Mucosa of descending colon (tissue), 3 donors: Measurements from ENCODE around the gene KCTD10. TPM values are rescaled to one million over a fixed set of nuclear protein-coding genes. Genes with fewer than 3 reads are reported as not detected.

Experiments used
- ATAC-seq: fragments of 200-7000 bp; cut with Tn5 transposase; one replicate; pipeline ENCODE4 v1.9.1; 2020; ENCODE audit warnings: mild to moderate bottlenecking, moderate library complexity
- DNase-seq, 3 donors: peaks; one replicate each; pipeline ENCODE4 v3.0.0-alpha.2; 2020
- H3K36me3 ChIP-seq: fragments of 200-600 bp; one replicate; pipeline ENCODE4 v1.8.0; 2021; ENCODE audit warnings: low read depth, mild to moderate bottlenecking
- H3K4me1 ChIP-seq: fragments of 200-600 bp; one replicate; pipeline ENCODE4 v1.8.0; 2021; ENCODE audit warnings: low read depth, mild to moderate bottlenecking
- H3K4me3 ChIP-seq: fragments of 200-600 bp; one replicate; pipeline ENCODE4 v1.8.0; 2021; ENCODE audit warnings: mild to moderate bottlenecking
- H3K9me3 ChIP-seq: fragments of 200-600 bp; one replicate; pipeline ENCODE4 v1.8.0; 2021; ENCODE audit warnings: mild to moderate bottlenecking
- intact Hi-C, 2 donors: fragments of 100-400 bp; cut with DNase I in 1 of 2; cut with micrococcal nuclease in 1 of 2; formaldehyde crosslinking; loops; one replicate each; pipeline versions ENCODE4 v1.11.0 to v1.11.1; 2022; cut with DNase I, micrococcal nuclease
- total RNA-seq, 3 donors: library from RNA; stranded (reverse); fragmentation: NEBNext Ultra II Directional in 2 of 3; extraction: Animal tissue kit (Norgen Biotek cat#: 25700) in 2 of 3; gene quantifications; one replicate each; pipeline versions ENCODE4 v1.2.1 to v1.2.4, GENCODE V29; 2021 to 2023
- TF ChIP-seq, protein P1 (sequence below): fragments of 200-600 bp; IDR thresholded peaks from one replicate; pipeline ENCODE4 v1.8.0; 2022; ENCODE audit warnings: antibody characterized with exemption, mild to moderate bottlenecking
- donor health status: DM: no; HTN: no; CAD: no; lungs with moderate emphysema.
- donor health status: DM: no; HTN: no; CAD: no.
- donor health status: DM: no; HTN: yes; CAD: no.

The KCTD10 gene
- total RNA-seq, 3 donors from 2014 or later: 81.1 to 86.3 (median 86.0) TPM

DNA sequence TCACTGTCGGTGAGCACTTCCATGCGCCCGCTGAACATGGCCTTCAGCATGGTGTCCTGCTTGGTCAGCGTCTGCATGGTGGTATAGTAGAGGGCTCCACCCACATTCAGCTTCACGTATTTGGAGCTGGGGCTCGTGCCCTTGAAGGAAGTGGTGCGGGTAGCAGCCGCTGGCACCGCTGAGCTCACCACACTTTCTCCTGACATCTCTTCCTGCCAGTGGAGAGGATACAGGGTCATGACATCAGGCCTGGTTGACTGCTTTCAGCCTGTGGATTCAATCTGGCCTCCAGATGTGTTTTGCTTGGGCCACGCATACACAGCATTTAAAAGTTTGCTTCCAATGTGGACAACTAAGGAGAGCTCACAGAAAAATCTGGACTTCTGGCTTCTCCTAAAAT lies 7.6 kb downstream of the KCTD10 start:
- peak in 1 of 3 donors; percentile 37 for DNase-seq
- Histone ChIP-seq H3K9me3 (no peaks in the 10 kb centered on the region), H3K36me3 (no peaks in the 10 kb centered on the region), H3K4me3 (no peak overlapping the region), H3K4me1 (peaks cover 48% of the 10 kb centered on the region)
- TF ChIP-seq, protein P1, sequence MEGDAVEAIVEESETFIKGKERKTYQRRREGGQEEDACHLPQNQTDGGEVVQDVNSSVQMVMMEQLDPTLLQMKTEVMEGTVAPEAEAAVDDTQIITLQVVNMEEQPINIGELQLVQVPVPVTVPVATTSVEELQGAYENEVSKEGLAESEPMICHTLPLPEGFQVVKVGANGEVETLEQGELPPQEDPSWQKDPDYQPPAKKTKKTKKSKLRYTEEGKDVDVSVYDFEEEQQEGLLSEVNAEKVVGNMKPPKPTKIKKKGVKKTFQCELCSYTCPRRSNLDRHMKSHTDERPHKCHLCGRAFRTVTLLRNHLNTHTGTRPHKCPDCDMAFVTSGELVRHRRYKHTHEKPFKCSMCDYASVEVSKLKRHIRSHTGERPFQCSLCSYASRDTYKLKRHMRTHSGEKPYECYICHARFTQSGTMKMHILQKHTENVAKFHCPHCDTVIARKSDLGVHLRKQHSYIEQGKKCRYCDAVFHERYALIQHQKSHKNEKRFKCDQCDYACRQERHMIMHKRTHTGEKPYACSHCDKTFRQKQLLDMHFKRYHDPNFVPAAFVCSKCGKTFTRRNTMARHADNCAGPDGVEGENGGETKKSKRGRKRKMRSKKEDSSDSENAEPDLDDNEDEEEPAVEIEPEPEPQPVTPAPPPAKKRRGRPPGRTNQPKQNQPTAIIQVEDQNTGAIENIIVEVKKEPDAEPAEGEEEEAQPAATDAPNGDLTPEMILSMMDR: no peak
- ATAC-seq: no peak
- intact Hi-C loops: no loop called here

DNA sequence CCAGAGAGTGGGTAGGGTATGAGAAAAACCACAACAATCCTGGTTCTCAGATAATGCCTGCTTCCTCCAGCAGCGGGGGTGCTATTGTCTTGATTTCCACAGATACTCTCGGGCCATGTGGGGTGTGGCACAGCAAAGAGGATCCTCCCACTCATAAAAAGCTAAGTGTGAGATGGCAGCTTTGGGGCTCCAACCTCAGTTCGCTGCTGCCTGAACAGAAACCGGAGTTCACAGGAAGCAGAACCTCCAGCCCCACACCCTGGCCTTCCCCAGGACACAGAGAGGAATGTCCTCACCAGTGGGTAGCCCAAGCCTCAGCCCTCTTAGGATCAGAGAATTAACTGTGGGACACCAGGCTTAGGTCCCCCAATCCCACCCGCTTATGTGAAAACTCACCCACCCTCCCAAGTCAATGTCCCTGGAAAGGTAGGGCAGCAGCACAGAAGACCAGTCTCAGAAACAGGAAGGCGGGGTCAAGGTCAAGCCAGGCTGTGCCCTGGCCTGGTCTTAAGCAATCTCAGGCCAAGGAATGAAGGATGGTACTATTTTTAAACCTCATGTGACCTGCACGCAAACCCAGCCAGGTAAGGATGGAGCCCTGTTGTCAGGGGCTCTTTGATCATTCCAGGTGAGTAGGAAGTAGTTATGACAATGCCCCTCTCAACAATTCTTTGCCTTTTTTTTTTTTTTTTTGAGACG lies 9.0 kb downstream of the KCTD10 start:
- intact Hi-C loops: no loop called here
- Histone ChIP-seq H3K4me1 (peaks cover 60% of the 10 kb centered on the region), H3K4me3 (no peak overlapping the region), H3K36me3 (no peaks in the 10 kb centered on the region), H3K9me3 (no peaks in the 10 kb centered on the region)
- TF ChIP-seq, protein P1: no peak
- DNase-seq (peak; percentile 64 to 84 (median 71)), ATAC-seq (peak; percentile 89)

DNA sequence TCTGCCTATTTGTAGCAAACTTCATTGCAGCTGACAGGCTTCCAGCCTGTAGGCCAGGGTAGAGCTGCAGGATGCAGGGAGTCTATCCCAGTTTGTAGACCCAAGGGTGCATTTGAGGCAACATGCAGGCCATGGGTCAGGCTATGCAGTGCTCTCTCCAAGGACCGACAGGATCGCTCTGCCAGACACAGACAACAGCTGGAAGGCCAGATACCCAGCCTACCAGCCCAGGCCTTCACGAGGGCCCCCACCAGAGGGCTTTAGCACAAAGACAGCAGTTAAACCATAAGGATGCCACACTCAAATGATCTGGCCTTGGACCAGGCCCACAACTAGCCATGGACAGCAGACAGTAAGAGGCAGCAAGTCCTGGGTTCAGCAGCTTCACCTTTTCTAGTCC lies 10.3 kb downstream of the KCTD10 start:
- ATAC-seq (no peak), DNase-seq (peak in 1 of 3 donors; percentile 42)
- Histone ChIP-seq H3K36me3 (no peaks in the 10 kb centered on the region), H3K4me1 (peaks cover 73% of the 10 kb centered on the region), H3K9me3 (no peaks in the 10 kb centered on the region), H3K4me3 (no peak overlapping the region)
- TF ChIP-seq, protein P1: no peak
- intact Hi-C loops: no loop called here

DNA sequence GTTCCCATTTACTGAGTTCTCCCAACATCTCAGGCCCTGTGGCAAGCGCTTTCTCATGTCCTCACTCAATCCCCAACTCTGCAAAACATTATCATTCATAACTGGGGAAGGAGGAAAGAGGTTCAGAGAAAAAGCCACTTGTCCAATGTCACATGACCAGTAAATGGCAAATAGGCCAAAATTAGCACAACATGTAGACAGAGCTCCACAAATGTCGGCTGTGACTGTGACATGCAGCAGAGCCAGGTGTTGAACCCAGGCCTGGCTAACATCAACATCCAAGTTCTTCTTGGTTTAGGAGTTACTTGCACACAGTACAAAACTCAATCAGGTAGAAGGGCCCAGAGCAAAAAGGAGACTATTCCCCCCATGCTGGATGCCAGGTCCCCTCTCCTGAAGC lies 10.8 kb downstream of the KCTD10 start:
- no peaks in the 10 kb centered on the region for H3K9me3 ChIP-seq
- intact Hi-C loops: no loop called here
- ATAC-seq (no peak), DNase-seq (no peak)
- peaks cover 78% of the 10 kb centered on the region for H3K4me1 ChIP-seq
- H3K36me3 ChIP-seq: no peaks in the 10 kb centered on the region
- H3K4me3 ChIP-seq: no peak overlapping the region
- TF ChIP-seq, protein P1: no peak

DNA sequence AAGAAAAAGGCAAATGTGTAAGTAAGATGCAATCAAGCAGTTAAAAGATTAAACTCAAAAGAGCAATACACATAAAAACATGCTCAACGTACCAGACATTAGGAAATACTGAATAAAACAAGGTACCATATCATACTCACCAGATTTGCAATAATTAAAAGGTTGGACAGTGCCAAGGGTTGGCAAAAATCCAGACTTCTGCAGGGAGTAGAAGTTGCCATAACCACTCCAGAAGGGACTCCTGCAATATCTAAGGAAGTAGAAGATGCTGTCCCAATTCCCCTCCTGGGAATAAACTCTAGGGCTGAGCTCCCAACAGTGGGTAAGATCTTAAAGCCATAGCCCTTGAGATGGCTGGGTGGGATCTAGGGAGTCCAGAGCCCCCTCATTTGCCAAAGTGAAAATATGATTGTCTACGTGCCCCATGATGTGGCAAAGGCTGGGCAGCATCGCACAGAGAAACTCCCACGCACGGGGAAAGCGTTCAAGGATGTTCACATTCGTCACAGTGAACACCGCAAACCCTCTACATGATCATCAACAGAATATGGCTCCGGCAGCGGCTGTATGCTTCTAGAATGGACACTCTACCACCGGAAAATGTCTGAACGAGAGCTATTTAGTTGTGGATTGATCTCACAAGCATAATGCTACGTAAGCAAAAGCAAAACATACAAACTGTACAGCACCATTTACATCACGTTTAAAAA lies 12.3 kb downstream of the KCTD10 start:
- TF ChIP-seq, protein P1: no peak
- peaks cover 80% of the 10 kb centered on the region for H3K4me1 ChIP-seq
- DNase-seq: no peak

More for the DNA sequence above, 12.3 kb downstream of the KCTD10 start:
- Histone ChIP-seq H3K4me3 (no peak overlapping the region), H3K9me3 (no peaks in the 10 kb centered on the region), H3K36me3 (no peaks in the 10 kb centered on the region)
- no peak for ATAC-seq
- intact Hi-C loops: no loop called here
